Spleen (tissue), 10 donors: ENCODE measurements around the gene FOXI2. TPM values are rescaled to one million over a fixed set of nuclear protein-coding genes. Genes with fewer than 3 reads are reported as not detected.

Experiments used
- polyA plus RNA-seq, 3 donors: library from polyadenylated mRNA; stranded (reverse); fragments of 200-250 nt; gene quantifications; one replicate each; pipeline ENCODE4 v1.2.1, GENCODE V29; 2013
- total RNA-seq, 7 donors: library from RNA; depleted of rRNA in 3 of 7; stranded (reverse); fragments of >200 nt in 3 of 7; fragmentation: NEBNext Ultra II Directional in 4 of 7; extraction: Animal tissue kit (Norgen Biotek cat#: 25700) in 4 of 7; gene quantifications; one replicate each; pipeline versions ENCODE4 v1.1.0 to v1.2.1, GENCODE V29; 2016 to 2021
- donor health status: healthy with polysubstance abuse.
- donor health status: DM: no; HTN: no; CAD: no; lungs with moderate emphysema.
- donor health status: DM: no; HTN: no; CAD: no.
- donor health status: Bipolar disorder and iron deficiency.
- donor health status: healthy.
- donor health status: DM: no; HTN: no; CAD: no.
- donor health status: DM: yes; HTN: yes; CAD: no.

The FOXI2 gene
- total and polyA plus RNA-seq, 10 donors = 0.05 to 1.7 (median 0.37) TPM; not detected in 1

Other genes starting within 250 kb of the FOXI2 start
- not detected for gene NPS, start 187.9 kb upstream of the FOXI2 start, total RNA-seq
- not detected for gene NPS, start 187.9 kb upstream of the FOXI2 start, polyA plus RNA-seq
- under 1 TPM in 1 of 7 donors, not detected in 6; 0.43 TPM for gene CLRN3, start 155.8 kb downstream of the FOXI2 start, total RNA-seq
- under 1 TPM in 1 of 3 donors, not detected in 2; 0.22 TPM for gene CLRN3, start 155.8 kb downstream of the FOXI2 start, polyA plus RNA-seq
- gene PTPRE, start 169.9 kb downstream of the FOXI2 start, total RNA-seq = 100 to 1,000 TPM in 2 of 7 donors, 10 to 100 TPM in 5; 63.7 to 133 (median 82.9) TPM
- gene PTPRE, start 169.9 kb downstream of the FOXI2 start, polyA plus RNA-seq = 10 to 100 TPM in 1 of 3 donors, 1 to 10 TPM in 2; 6.2 to 10.9 (median 8.4) TPM